WTC11 (cell line): ENCODE measurements around the gene TMCC1. TPM values are rescaled to one million over a fixed set of nuclear protein-coding genes. Genes with fewer than 3 reads are reported as not detected.
A peak's percentile ranks its signal among the peaks of the same experiment; 100 is the strongest.

Experiments used
- ATAC-seq: fragments of 200-7000 bp; cut with Tn5 transposase; 2 replicates; pipeline ENCODE4 v1.10.0; 2021; ENCODE audit warnings: mild to moderate bottlenecking, moderate library complexity
- CTCF ChIA-PET: fragments of 300-600 bp; sonication (Branson Sonifier 250); formaldehyde crosslinking; loops from one replicate; lab custom pipeline; 2021; ENCODE audit warnings: antibody characterized with exemption; lab: Charles Lee
- POLR2A ChIA-PET: fragments of 350-600 bp; sonication (Branson Sonifier 250); formaldehyde crosslinking; loops from one replicate; lab custom pipeline; 2021; ENCODE audit warnings: antibody characterized with exemption; lab: Charles Lee
- DNase-seq: peaks from one replicate; pipeline ENCODE4 v3.0.0; 2021; ENCODE audit warnings: low spot score
- H3K27ac Mint-ChIP-seq: 2 replicates; pipeline ENCODE4 v1.8.0; 2021; ENCODE audit warnings: mixed read lengths
- H3K27me3 Mint-ChIP-seq: 2 replicates; pipeline ENCODE4 v1.8.0; 2021; ENCODE audit warnings: low read depth, mild to moderate bottlenecking, moderate library complexity, mixed read lengths
- H3K36me3 Mint-ChIP-seq: 2 replicates; pipeline ENCODE4 v1.8.0; 2021; ENCODE audit warnings: mixed read lengths
- H3K4me1 Mint-ChIP-seq: 2 replicates; pipeline ENCODE4 v1.8.0; 2022; ENCODE audit warnings: mixed read lengths
- H3K4me3 Mint-ChIP-seq: 2 replicates; pipeline ENCODE4 v1.8.0; 2021; ENCODE audit warnings: mild to moderate bottlenecking, moderate library complexity, mixed read lengths
- H3K9me3 Mint-ChIP-seq: 2 replicates; pipeline ENCODE4 v1.8.0; 2021; ENCODE audit warnings: mixed read lengths
- ATF2 ChIP-seq: sonication (generic); formaldehyde crosslinking; IDR thresholded peaks from 2 replicates; pipeline ENCODE4 v1.8.1; 2022; ENCODE audit warnings: low read depth, missing genetic modification reagents, borderline replicate concordance
- E2F1 ChIP-seq: sonication (generic); formaldehyde crosslinking; IDR thresholded peaks from 2 replicates; pipeline ENCODE4 v1.8.0; 2022; ENCODE audit warnings: mild to moderate bottlenecking, missing genetic modification reagents
- ELF4 ChIP-seq: sonication (generic); formaldehyde crosslinking; IDR thresholded peaks from 2 replicates; pipeline ENCODE4 v1.8.1; 2022; ENCODE audit warnings: low read depth, mild to moderate bottlenecking, moderate library complexity, missing genetic modification reagents
- FOXK1 ChIP-seq: sonication (generic); formaldehyde crosslinking; IDR thresholded peaks from 2 replicates; pipeline ENCODE4 v1.8.0; 2022; ENCODE audit warnings: mild to moderate bottlenecking, moderate library complexity, missing genetic modification reagents
- FOXP1 ChIP-seq: sonication (generic); formaldehyde crosslinking; IDR thresholded peaks from 2 replicates; pipeline ENCODE4 v1.8.0; 2022; ENCODE audit warnings: missing genetic modification reagents, mild to moderate bottlenecking, moderate library complexity, borderline replicate concordance
- HMGXB4 ChIP-seq: sonication (generic); formaldehyde crosslinking; IDR thresholded peaks from 2 replicates; pipeline ENCODE4 v1.8.1; 2023; ENCODE audit warnings: mild to moderate bottlenecking, moderate library complexity, missing genetic modification reagents
- JAZF1 ChIP-seq: fragments of 250-450 bp; sonication (Bioruptor Pico); IDR thresholded peaks from 2 replicates; pipeline ENCODE4 v1.9.0; 2021; ENCODE audit warnings: moderate library complexity, mild to moderate bottlenecking, inconsistent platforms
- KAT7 ChIP-seq: sonication (generic); formaldehyde crosslinking; IDR thresholded peaks from 2 replicates; pipeline ENCODE4 v1.8.1; 2023; ENCODE audit warnings: missing genetic modification reagents, mild to moderate bottlenecking, borderline replicate concordance
- MYBL2 ChIP-seq: sonication (generic); formaldehyde crosslinking; IDR thresholded peaks from 2 replicates; pipeline ENCODE4 v1.8.1; 2023; ENCODE audit warnings: mild to moderate bottlenecking, moderate library complexity, missing genetic modification reagents
- NR3C1 ChIP-seq: sonication (generic); formaldehyde crosslinking; conservative IDR thresholded peaks from 2 replicates; pipeline ENCODE4 v1.8.1; 2023; ENCODE audit warnings: low read depth, mild to moderate bottlenecking, missing genetic modification reagents
- OVOL2 ChIP-seq: fragments of 250-450 bp; sonication (Bioruptor Pico); IDR thresholded peaks from 2 replicates; pipeline ENCODE4 v1.9.0; 2021; ENCODE audit warnings: mild to moderate bottlenecking, borderline replicate concordance
- PRRX2 ChIP-seq: fragments of 250-450 bp; sonication (Bioruptor Pico); IDR thresholded peaks from 2 replicates; pipeline ENCODE4 v1.8.0; 2021; ENCODE audit warnings: mild to moderate bottlenecking
- SMAD3 ChIP-seq: sonication (generic); formaldehyde crosslinking; IDR thresholded peaks from 2 replicates; pipeline ENCODE4 v1.8.0; 2022; ENCODE audit warnings: missing genetic modification reagents, mild to moderate bottlenecking, borderline replicate concordance
- TEAD1 ChIP-seq: sonication (generic); formaldehyde crosslinking; IDR thresholded peaks from 2 replicates; pipeline ENCODE4 v1.8.0; 2022; ENCODE audit warnings: mild to moderate bottlenecking, missing genetic modification reagents
- ZNF232 ChIP-seq: sonication (generic); formaldehyde crosslinking; IDR thresholded peaks from 2 replicates; pipeline ENCODE4 v1.8.0; 2022; ENCODE audit warnings: mild to moderate bottlenecking, missing genetic modification reagents
- ZNF396 ChIP-seq: fragments of 250-450 bp; sonication (Bioruptor Pico); IDR thresholded peaks from 2 replicates; pipeline ENCODE4 v1.8.0; 2021; ENCODE audit warnings: mild to moderate bottlenecking, moderate library complexity, borderline replicate concordance
- total RNA-seq: library from RNA; stranded (reverse); gene quantifications from 3 replicates; pipeline ENCODE4 v1.2.3, GENCODE V29; 2021

The TMCC1 gene
- total RNA-seq, 1 experiment from 2014 or later: 29.3 TPM

- Mint-ChIP-seq H3K27ac (peak overlapping the region; percentile 97), H3K4me3 (peak overlapping the region; percentile 67), H3K9me3 (0 out of 2 replicates have a peak, but pooled peaks cover 3% of the 10 kb centered on the region), H3K36me3 (0 out of 2 replicates have a peak, but pooled peaks cover 2% of the 10 kb centered on the region), H3K4me1 (peaks cover 35% of the 10 kb centered on the region), H3K27me3 (no peaks in the 10 kb centered on the region)
- TF ChIP-seq FOXK1 (CRISPR knock-in tag): no peak
- TF ChIP-seq ATF2 (CRISPR knock-in tag): no peak
- TF ChIP-seq HMGXB4 (CRISPR knock-in tag): no peak
- no peak for TF ChIP-seq OVOL2 (CRISPR knock-in tag)
- no peak for TF ChIP-seq KAT7 (CRISPR knock-in tag)
- no peak for TF ChIP-seq FOXP1 (CRISPR knock-in tag)
- TF ChIP-seq SMAD3 (CRISPR knock-in tag): no peak
- TF ChIP-seq ELF4: no peak
- TF ChIP-seq JAZF1 (CRISPR knock-in tag): no peak
- TF ChIP-seq MYBL2 (CRISPR knock-in tag): no peak
- no peak for TF ChIP-seq ZNF396 (CRISPR knock-in tag)
- no peak for TF ChIP-seq NR3C1
- no peak for TF ChIP-seq PRRX2 (CRISPR knock-in tag)
- no peak for TF ChIP-seq E2F1 (CRISPR knock-in tag)
- no peak for ATAC-seq
- CTCF ChIA-PET: interaction anchor here (1.2 to 1.4 kb wide), 2 partner anchors 147 to 412 kb away, joined by 3 to 5 read pairs; no protein-coding TSS in a partner anchor
- DNase-seq: no peak
- POLR2A ChIA-PET: interaction anchor here (1.8 kb wide), 1 partner anchor 168 kb away, joined by 4 read pairs; no protein-coding TSS in a partner anchor
Measured at GRCh38 chr3:129795186-129796010, 98.1 kb downstream of the TMCC1 start.

GRCh38 chr3:129794311-129795185 is 99.0 kb downstream of the TMCC1 start:
- H3K27me3 Mint-ChIP-seq: no peaks in the 10 kb centered on the region
- ChIA-PET CTCF (interaction anchor here (1.0 to 1.4 kb wide), 4 partner anchors 148 to 411 kb away, joined by 3 to 5 read pairs (median 4); no protein-coding TSS in a partner anchor), POLR2A (interaction anchor here (1.8 kb wide), 1 partner anchor 168 kb away, joined by 4 read pairs; no protein-coding TSS in a partner anchor)
- H3K27ac Mint-ChIP-seq: peak overlapping the region; percentile 97
- peak overlapping the region; percentile 67 for H3K4me3 Mint-ChIP-seq
- TF ChIP-seq ZNF232 (CRISPR knock-in tag): no peak
- peak; percentile 50; the same call in 1 of the 2 replicates for TF ChIP-seq TEAD1 (CRISPR knock-in tag)
- no peaks in the 10 kb centered on the region for H3K36me3 Mint-ChIP-seq
- ATAC-seq (peak; percentile 94), DNase-seq (peak; percentile 77)
- H3K4me1 Mint-ChIP-seq: peaks cover 35% of the 10 kb centered on the region
- no peaks in the 10 kb centered on the region for H3K9me3 Mint-ChIP-seq
